Panc1 (cell line): ENCODE measurements around the gene SERHL2. TPM values are rescaled to one million over a fixed set of nuclear protein-coding genes. Genes with fewer than 3 reads are reported as not detected.
A peak's percentile ranks its signal among the peaks of the same experiment; 100 is the strongest.
"Not testable (repeated sequence)": the region's sequence is repeated elsewhere in the genome, so short reads cannot be mapped to it uniquely, and the experiment has no call there.

Experiments
- ATAC-seq: fragments of 200-7000 bp; cut with Tn5 transposase; 2 replicates; pipeline ENCODE4 v1.9.1; 2020; ENCODE audit warnings: mild to moderate bottlenecking, moderate library complexity
- BruUV-seq: library from RNA; stranded (reverse); fragments of 400-500 nt; replicated peaks from 2 replicates; lab custom pipeline; 2021; lab: Mats Ljungman, UMichigan
- CTCF ChIA-PET: fragments of 300-600 bp; sonication (Branson Sonifier 250); formaldehyde crosslinking; loops from one replicate; lab custom pipeline; 2022; ENCODE audit warnings: antibody characterized with exemption; lab: Charles Lee
- POLR2A ChIA-PET: fragments of 300-600 bp; sonication (Branson Sonifier 250); formaldehyde crosslinking; loops from one replicate; lab custom pipeline; 2022; ENCODE audit warnings: antibody characterized with exemption; lab: Charles Lee
- DNase-seq: peaks from one replicate; pipeline ENCODE4 v3.0.0-alpha.2; 2010; ENCODE audit warnings: low read depth, low spot score
- H3K27ac ChIP-seq: 2 replicates; pipeline ENCODE4 v1.5.1; 2011; ENCODE audit warnings: mild to moderate bottlenecking, low read length, inconsistent platforms
- H3K27me3 ChIP-seq: fragments of 200-500 bp; sonication (Bioruptor generic); 2 replicates; pipeline ENCODE4 v1.6.0; 2014; ENCODE audit warnings: low read length, inconsistent platforms; ENCODE audit not compliant: control insufficient read depth, insufficient read depth
- H3K36me3 ChIP-seq: fragments of 200-500 bp; sonication (Bioruptor generic); 2 replicates; pipeline ENCODE4 v1.5.1; 2014; ENCODE audit warnings: inconsistent platforms, mild to moderate bottlenecking, low read length, moderate library complexity; ENCODE audit not compliant: control insufficient read depth, insufficient read depth
- H3K4me1 ChIP-seq: 2 replicates; pipeline ENCODE4 v1.5.1; 2011; ENCODE audit warnings: inconsistent platforms, mild to moderate bottlenecking, low read length, moderate library complexity; ENCODE audit not compliant: control insufficient read depth, insufficient read depth
- H3K4me3 ChIP-seq, 2 experiments: 2 replicates each; pipeline ENCODE4 v1.5.1; 2011 to 2012; ENCODE audit warnings: low read depth in 2 of 2, low read length in 2 of 2, mild to moderate bottlenecking in 2 of 2, inconsistent platforms in 1 of 2, moderate library complexity in 1 of 2
- H3K9me3 ChIP-seq: fragments of 200-500 bp; sonication (Bioruptor generic); 2 replicates; pipeline ENCODE4 v1.5.1; 2014; ENCODE audit warnings: low read depth, mild to moderate bottlenecking, inconsistent platforms, low read length, moderate library complexity; ENCODE audit not compliant: control insufficient read depth, insufficient read depth
- CTCF ChIP-seq: fragments of 450-650 bp; IDR thresholded peaks from 2 replicates; pipeline ENCODE4 v1.5.1; 2017; ENCODE audit warnings: mild to moderate bottlenecking
- POLR2AphosphoS5 ChIP-seq: IDR thresholded peaks from 2 replicates; pipeline ENCODE4 v1.6.1; 2012; ENCODE audit warnings: mild to moderate bottlenecking, low read depth, low read length, moderate library complexity
- REST ChIP-seq, 2 experiments: IDR thresholded peaks; 2 replicates each; pipeline ENCODE4 v1.6.1; 2011 to 2012; ENCODE audit warnings: low read depth in 2 of 2, control low read depth in 1 of 2, low read length in 1 of 2, mild to moderate bottlenecking in 1 of 2, moderate library complexity in 1 of 2; ENCODE audit not compliant: insufficient read depth in 1 of 2
- SIN3A ChIP-seq: IDR thresholded peaks from 2 replicates; pipeline ENCODE4 v1.6.1; 2012; ENCODE audit warnings: low read depth, mild to moderate bottlenecking, low read length, moderate library complexity, borderline replicate concordance; ENCODE audit not compliant: insufficient read depth
- TCF7L2 ChIP-seq: IDR thresholded peaks from 2 replicates; pipeline ENCODE4 v1.6.1; 2011; ENCODE audit warnings: mild to moderate bottlenecking, low read depth, low read length, inconsistent platforms
- in situ Hi-C: cut with HindIII; loops from 2 replicates; pipeline ENCODE4 v1.10.0; 2016; ENCODE audit warnings: low sequenced_read_pairs, low pct_unique_long_range_greater_than_20kb
- intact Hi-C: fragments of 100-400 bp; cut with micrococcal nuclease; formaldehyde crosslinking; loops from one replicate; pipeline ENCODE4 v1.10.0; 2022; ENCODE audit not compliant: unreplicated experiment
- total RNA-seq: library from RNA; stranded (reverse); gene quantifications from one replicate; pipeline ENCODE4 v1.2.1, GENCODE V29; 2021; ENCODE audit not compliant: unreplicated experiment

The SERHL2 gene
- total RNA-seq, 1 experiment from 2014 or later = 1.6 TPM

GRCh38 chr22:42536634-42537033 lies 17.1 kb upstream of the SERHL2 start:
- H3K9me3 ChIP-seq, POLR2A ChIA-PET, H3K4me3 ChIP-seq, in situ Hi-C loops, DNase-seq, BruUV-seq, H3K27me3 ChIP-seq, ATAC-seq, H3K4me1 ChIP-seq, H3K36me3 ChIP-seq, CTCF ChIA-PET, H3K27ac ChIP-seq, intact Hi-C loops: not testable (repeated sequence)

- intact Hi-C loops, CTCF ChIA-PET: not testable (repeated sequence)
- peak; percentile 74 for ATAC-seq
Measured at GRCh38 chr22:42537199-42537831, 16.4 kb upstream of the SERHL2 start.

GRCh38 chr22:42539236-42539771 lies 14.5 kb upstream of the SERHL2 start:
- DNase-seq, H3K27ac ChIP-seq, H3K4me3 ChIP-seq, BruUV-seq, POLR2A ChIA-PET, in situ Hi-C loops, H3K4me1 ChIP-seq, H3K27me3 ChIP-seq, CTCF ChIA-PET, intact Hi-C loops, H3K9me3 ChIP-seq, H3K36me3 ChIP-seq, ATAC-seq: not testable (repeated sequence)

More at GRCh38 chr22:42537199-42537831, 16.4 kb upstream of the SERHL2 start:
- H3K27ac ChIP-seq, H3K4me1 ChIP-seq, H3K4me3 ChIP-seq, DNase-seq, BruUV-seq, H3K27me3 ChIP-seq, H3K9me3 ChIP-seq, H3K36me3 ChIP-seq, in situ Hi-C loops, POLR2A ChIA-PET: not testable (repeated sequence)

- BruUV-seq = no TSS peak
- ATAC-seq (no peak), DNase-seq (no peak)
- H3K4me3 ChIP-seq = no peak overlapping the region
- POLR2A ChIA-PET = no interaction called here
- no peaks in the 10 kb centered on the region for H3K4me1 ChIP-seq
- TF ChIP-seq CTCF (no peak), REST (IDR thresholded peaks at IDR 0.05; ENCODE audit: insufficient read depth in 1 of 2, low read depth in 2 of 2, low read length in 1 of 2) (no peak), SIN3A (no peak), POLR2AphosphoS5 (no peak), TCF7L2 (no peak)
- intact Hi-C loops (no loop called here), in situ Hi-C loops (no loop called here)
- CTCF ChIA-PET = no interaction called here
- H3K9me3 ChIP-seq = no peaks in the 10 kb centered on the region
- no peaks in the 10 kb centered on the region for H3K36me3 ChIP-seq
- H3K27ac ChIP-seq = no peak overlapping the region
- H3K27me3 ChIP-seq = no peaks in the 10 kb centered on the region
Measured at GRCh38 chr22:42544686-42545085, 9.1 kb upstream of the SERHL2 start.
